ENCODE measurements around the gene IFT43.

IFT43 gene

DNA sequence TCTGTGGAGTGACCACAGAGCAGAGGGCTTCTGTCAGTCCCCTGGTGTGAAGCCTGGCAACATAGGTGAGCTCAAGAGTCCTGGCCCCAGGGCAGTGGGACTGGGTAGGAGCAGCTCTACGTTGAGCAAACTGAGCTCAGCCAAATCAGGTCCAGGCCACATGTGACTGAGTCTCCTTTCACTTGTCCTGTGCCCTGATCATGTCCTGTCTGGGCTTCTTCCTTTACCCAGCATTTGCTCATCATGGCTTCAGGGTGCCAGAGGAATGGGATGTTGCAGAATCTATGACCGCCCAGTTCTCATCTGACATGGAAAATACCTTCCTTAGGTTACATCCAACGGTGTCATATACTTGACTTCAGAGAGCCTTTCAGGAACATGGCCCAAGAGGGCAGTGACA lies 99.8 kb downstream of the IFT43 start:
- no peak overlapping the region for H3K4me2 ChIP-seq (ENCODE audit: low read length)
- H3K23ac ChIP-seq (ENCODE audit: low read length) = no peak overlapping the region
- H2BK120ac ChIP-seq (ENCODE audit: insufficient read depth, low read length, poor library complexity) = no peak overlapping the region
- no peak overlapping the region for H2BK12ac ChIP-seq (ENCODE audit: low read length)
- no peak for DNase-seq
- H4K91ac ChIP-seq (ENCODE audit: low read depth, low read length) = no peak overlapping the region
- no CpG with 5 or more reads among the region's 3 CpGs for WGBS (ENCODE audit: extremely low coverage, insufficient coverage, insufficient read length)
- no peaks in the 10 kb centered on the region for H3K27me3 ChIP-seq (ENCODE audit: insufficient read depth, low read length)
- no peaks in the 10 kb centered on the region for H3K9me3 ChIP-seq (ENCODE audit: insufficient read depth, low read depth, low read length)
- no peak overlapping the region for H2AFZ ChIP-seq (ENCODE audit: insufficient read depth, low read length, poor library complexity)
- H3K9ac ChIP-seq (ENCODE audit: low read length) = no peak overlapping the region
- H4K12ac ChIP-seq (ENCODE audit: low read depth, low read length) = no peak overlapping the region
- no peak overlapping the region for H2AK5ac ChIP-seq (ENCODE audit: low read length)
- H3K36me3 ChIP-seq (ENCODE audit: control insufficient read depth in 1 of 2, insufficient read depth in 2 of 2, low read length in 2 of 2) = peaks cover 5 to 6% of the 10 kb centered on the region in 2 experiments
- H3K4ac ChIP-seq (ENCODE audit: low read depth, low read length) = no peak overlapping the region
- no peak overlapping the region for H2BK5ac ChIP-seq (ENCODE audit: low read depth, low read length, poor library complexity)
- no peaks in the 10 kb centered on the region for H3K4me1 ChIP-seq (ENCODE audit: control insufficient read depth in 1 of 2, insufficient read depth in 2 of 2, low read length in 2 of 2)
- no peak overlapping the region for H4K8ac ChIP-seq (ENCODE audit: low read depth, low read length)
- H3K79me2 ChIP-seq (ENCODE audit: control insufficient read depth, insufficient read depth, low read length, poor library complexity) = no peaks in the 10 kb centered on the region
- no peaks in the 10 kb centered on the region for H3K79me1 ChIP-seq (ENCODE audit: low read length)
- no peak overlapping the region for H3K14ac ChIP-seq (ENCODE audit: low read length)
- H3K4me3 ChIP-seq (ENCODE audit: low read depth, low read length) = no peak overlapping the region
- H3K18ac ChIP-seq (ENCODE audit: low read length) = no peak overlapping the region
- no peak overlapping the region for H3K27ac ChIP-seq (ENCODE audit: low read depth, low read length)

DNA sequence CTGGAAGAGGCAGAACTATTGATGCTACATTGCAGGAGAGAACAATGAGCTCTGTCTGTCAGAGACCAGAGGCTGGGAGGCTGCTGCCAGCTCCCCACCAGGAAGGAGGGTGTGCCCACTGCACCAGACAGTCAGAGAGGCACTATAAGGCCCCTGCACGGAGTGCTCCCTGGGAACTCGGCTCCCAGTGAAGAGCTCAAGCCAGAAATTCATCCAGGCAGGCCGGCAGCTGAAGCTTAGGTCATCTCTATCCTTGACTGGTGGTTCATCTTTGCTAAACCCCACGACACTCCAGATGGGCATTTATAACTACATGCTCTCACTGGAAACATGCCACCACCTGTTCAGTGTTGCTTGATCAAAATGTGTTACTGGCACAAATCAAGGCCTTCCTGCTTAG lies 101.1 kb downstream of the IFT43 start:
- H4K12ac ChIP-seq (ENCODE audit: low read depth, low read length) = no peak overlapping the region
- H2BK5ac ChIP-seq (ENCODE audit: low read depth, low read length, poor library complexity) = no peak overlapping the region
- no peaks in the 10 kb centered on the region for H3K27me3 ChIP-seq (ENCODE audit: insufficient read depth, low read length)
- no peak overlapping the region for H3K18ac ChIP-seq (ENCODE audit: low read length)
- H3K23ac ChIP-seq (ENCODE audit: low read length) = no peak overlapping the region
- H3K4me2 ChIP-seq (ENCODE audit: low read length) = no peak overlapping the region
- no CpG with 5 or more reads among the region's 4 CpGs for WGBS (ENCODE audit: extremely low coverage, insufficient coverage, insufficient read length)
- no peaks in the 10 kb centered on the region for H3K79me2 ChIP-seq (ENCODE audit: control insufficient read depth, insufficient read depth, low read length, poor library complexity)
- no peak overlapping the region for H3K14ac ChIP-seq (ENCODE audit: low read length)
- H4K91ac ChIP-seq (ENCODE audit: low read depth, low read length) = no peak overlapping the region
- no peak overlapping the region for H3K9ac ChIP-seq (ENCODE audit: low read length)
- no peak overlapping the region for H3K4me3 ChIP-seq (ENCODE audit: low read depth, low read length)
- no peaks in the 10 kb centered on the region for H3K79me1 ChIP-seq (ENCODE audit: low read length)
- no peak overlapping the region for H3K27ac ChIP-seq (ENCODE audit: low read depth, low read length)
- no peak overlapping the region for H3K4ac ChIP-seq (ENCODE audit: low read depth, low read length)
- H2AFZ ChIP-seq (ENCODE audit: insufficient read depth, low read length, poor library complexity) = no peak overlapping the region
- no peaks in the 10 kb centered on the region for H3K9me3 ChIP-seq (ENCODE audit: insufficient read depth, low read depth, low read length)
- no peak overlapping the region for H2BK120ac ChIP-seq (ENCODE audit: insufficient read depth, low read length, poor library complexity)
- H3K4me1 ChIP-seq (ENCODE audit: control insufficient read depth in 1 of 2, insufficient read depth in 2 of 2, low read length in 2 of 2) = no peaks in the 10 kb centered on the region
- no peak overlapping the region for H2AK5ac ChIP-seq (ENCODE audit: low read length)
- H3K36me3 ChIP-seq (ENCODE audit: control insufficient read depth in 1 of 2, insufficient read depth in 2 of 2, low read length in 2 of 2) = peaks cover 5 to 6% of the 10 kb centered on the region in 2 experiments
- H2BK12ac ChIP-seq (ENCODE audit: low read length) = no peak overlapping the region
- DNase-seq = no peak
- H4K8ac ChIP-seq (ENCODE audit: low read depth, low read length) = no peak overlapping the region

DNA sequence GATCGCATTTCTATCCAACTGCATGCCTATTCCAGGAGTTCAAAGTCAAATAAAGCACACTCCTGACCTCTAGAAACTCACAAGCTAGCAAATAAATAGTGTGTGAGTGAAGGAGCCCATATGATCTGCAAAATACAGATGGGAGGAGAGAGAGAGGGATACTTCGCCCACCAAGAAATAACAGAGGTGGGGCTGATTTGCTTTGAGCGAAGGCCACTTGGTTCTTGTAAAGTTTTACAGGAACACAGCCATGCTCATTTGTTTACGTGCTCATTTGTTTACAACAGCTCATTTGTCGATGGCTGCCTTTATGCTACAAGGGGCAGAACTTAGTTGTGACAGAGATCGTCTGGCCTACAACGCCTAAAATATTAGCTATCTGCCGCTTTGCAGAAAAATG lies 102.8 kb downstream of the IFT43 start:
- H4K91ac ChIP-seq (ENCODE audit: low read depth, low read length) = no peak overlapping the region
- H3K4me1 ChIP-seq (ENCODE audit: control insufficient read depth in 1 of 2, insufficient read depth in 2 of 2, low read length in 2 of 2) = no peaks in the 10 kb centered on the region
- no peak overlapping the region for H4K12ac ChIP-seq (ENCODE audit: low read depth, low read length)
- no peak overlapping the region for H4K8ac ChIP-seq (ENCODE audit: low read depth, low read length)
- no peak overlapping the region for H3K27ac ChIP-seq (ENCODE audit: low read depth, low read length)
- H3K18ac ChIP-seq (ENCODE audit: low read length) = no peak overlapping the region
- no peak for DNase-seq
- peaks cover 0 to 3% of the 10 kb centered on the region in 2 experiments for H3K36me3 ChIP-seq (ENCODE audit: control insufficient read depth in 1 of 2, insufficient read depth in 2 of 2, low read length in 2 of 2)
- no peaks in the 10 kb centered on the region for H3K27me3 ChIP-seq (ENCODE audit: insufficient read depth, low read length)
- no peak overlapping the region for H3K4me2 ChIP-seq (ENCODE audit: low read length)
- H3K79me2 ChIP-seq (ENCODE audit: control insufficient read depth, insufficient read depth, low read length, poor library complexity) = no peaks in the 10 kb centered on the region
- H2BK12ac ChIP-seq (ENCODE audit: low read length) = no peak overlapping the region
- no peak overlapping the region for H2BK120ac ChIP-seq (ENCODE audit: insufficient read depth, low read length, poor library complexity)
- no peaks in the 10 kb centered on the region for H3K9me3 ChIP-seq (ENCODE audit: insufficient read depth, low read depth, low read length)
- H3K4me3 ChIP-seq (ENCODE audit: low read depth, low read length) = no peak overlapping the region
- H2BK5ac ChIP-seq (ENCODE audit: low read depth, low read length, poor library complexity) = no peak overlapping the region
- no peak overlapping the region for H3K9ac ChIP-seq (ENCODE audit: low read length)
- H2AK5ac ChIP-seq (ENCODE audit: low read length) = no peak overlapping the region
- no peak overlapping the region for H2AFZ ChIP-seq (ENCODE audit: insufficient read depth, low read length, poor library complexity)
- no peak overlapping the region for H3K14ac ChIP-seq (ENCODE audit: low read length)
- H3K79me1 ChIP-seq (ENCODE audit: low read length) = no peaks in the 10 kb centered on the region
- no CpG with 5 or more reads among the region's 8 CpGs for WGBS (ENCODE audit: extremely low coverage, insufficient coverage, insufficient read length)
- H3K4ac ChIP-seq (ENCODE audit: low read depth, low read length) = no peak overlapping the region
- H3K23ac ChIP-seq (ENCODE audit: low read length) = no peak overlapping the region

DNA sequence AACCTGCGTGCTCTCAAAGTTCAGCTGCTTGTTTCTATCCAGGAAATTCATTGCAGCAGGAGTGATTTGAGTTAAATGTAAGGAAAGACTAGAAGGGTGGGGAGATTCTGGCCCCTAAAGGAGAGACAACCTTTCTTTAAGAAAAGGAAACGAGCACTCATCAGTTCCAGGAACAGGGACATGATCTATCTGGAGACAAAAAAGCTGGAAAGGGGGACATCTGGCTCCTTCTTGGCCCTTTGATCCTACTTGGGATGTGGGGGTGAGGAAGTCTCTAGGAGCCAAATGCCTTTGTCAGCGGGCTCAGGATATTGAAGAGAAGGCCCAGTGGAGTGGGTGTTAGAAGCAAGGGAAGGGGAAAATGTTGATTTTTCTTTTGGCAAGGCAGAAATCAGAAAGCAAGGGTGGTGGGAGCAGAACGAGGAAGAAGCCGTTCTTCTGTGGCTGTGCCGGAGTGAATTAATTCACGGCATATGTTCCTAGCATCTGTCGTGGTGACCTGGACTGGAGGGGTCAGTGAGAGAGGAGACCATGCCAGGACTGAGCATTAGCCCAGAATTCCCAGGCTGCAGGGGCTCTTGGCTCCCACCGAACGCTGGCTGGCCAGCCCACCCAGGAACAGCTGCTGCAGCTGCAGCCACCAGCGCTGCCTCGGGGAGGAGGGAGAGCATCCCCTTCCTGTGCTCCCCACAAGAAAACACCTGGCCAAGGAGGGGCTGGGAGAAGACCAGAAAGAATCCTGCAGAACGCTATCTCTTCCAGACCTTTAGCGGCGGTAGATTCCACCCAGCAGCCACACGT lies 103.4 kb downstream of the IFT43 start:
- no peak overlapping the region for H3K18ac ChIP-seq (ENCODE audit: low read length)
- H4K12ac ChIP-seq (ENCODE audit: low read depth, low read length) = no peak overlapping the region
- no peak overlapping the region for H3K9ac ChIP-seq (ENCODE audit: low read length)
- H3K14ac ChIP-seq (ENCODE audit: low read length) = no peak overlapping the region
- H4K8ac ChIP-seq (ENCODE audit: low read depth, low read length) = no peak overlapping the region
- no peak overlapping the region for H4K91ac ChIP-seq (ENCODE audit: low read depth, low read length)
- no peak overlapping the region for H2AK5ac ChIP-seq (ENCODE audit: low read length)
- H2BK120ac ChIP-seq (ENCODE audit: insufficient read depth, low read length, poor library complexity) = no peak overlapping the region
- H3K36me3 ChIP-seq (ENCODE audit: control insufficient read depth in 1 of 2, insufficient read depth in 2 of 2, low read length in 2 of 2) = no peaks in the 10 kb centered on the region
- no peaks in the 10 kb centered on the region for H3K79me1 ChIP-seq (ENCODE audit: low read length)
- H2AFZ ChIP-seq (ENCODE audit: insufficient read depth, low read length, poor library complexity) = no peak overlapping the region
- no peak overlapping the region for H3K27ac ChIP-seq (ENCODE audit: low read depth, low read length)
- no peaks in the 10 kb centered on the region for H3K79me2 ChIP-seq (ENCODE audit: control insufficient read depth, insufficient read depth, low read length, poor library complexity)
- H3K9me3 ChIP-seq (ENCODE audit: insufficient read depth, low read depth, low read length) = no peaks in the 10 kb centered on the region
- H3K4ac ChIP-seq (ENCODE audit: low read depth, low read length) = no peak overlapping the region
- WGBS (ENCODE audit: extremely low coverage, insufficient coverage, insufficient read length) = no CpG with 5 or more reads among the region's 16 CpGs
- H3K23ac ChIP-seq (ENCODE audit: low read length) = no peak overlapping the region
- no peak overlapping the region for H2BK12ac ChIP-seq (ENCODE audit: low read length)
- DNase-seq = no peak
- H3K4me1 ChIP-seq (ENCODE audit: control insufficient read depth in 1 of 2, insufficient read depth in 2 of 2, low read length in 2 of 2) = no peaks in the 10 kb centered on the region
- no peak overlapping the region for H3K4me3 ChIP-seq (ENCODE audit: low read depth, low read length)
- no peak overlapping the region for H3K4me2 ChIP-seq (ENCODE audit: low read length)
- H2BK5ac ChIP-seq (ENCODE audit: low read depth, low read length, poor library complexity) = no peak overlapping the region
- H3K27me3 ChIP-seq (ENCODE audit: insufficient read depth, low read length) = no peaks in the 10 kb centered on the region
